Fibroblast of mammary gland (primary cell): Measurements from ENCODE around the gene CAPN15.
"Not testable (repeated sequence)": the region's sequence is repeated elsewhere in the genome, so short reads cannot be mapped to it uniquely, and the experiment has no call there.

Experiments used
- DNase-seq: peaks from one replicate; pipeline ENCODE4 v3.0.0-alpha.2; 2010; ENCODE audit warnings: low read depth
- H3K4me3 ChIP-seq: 2 replicates; pipeline ENCODE4 v1.5.1; 2011; ENCODE audit warnings: low read depth, mild to moderate bottlenecking, low read length, moderate library complexity; ENCODE audit not compliant: control insufficient read depth
- TF ChIP-seq, protein P1 (sequence below): conservative IDR thresholded peaks from 2 replicates; pipeline ENCODE4 v1.5.1; 2011; ENCODE audit warnings: low read depth, low read length, inconsistent platforms; ENCODE audit not compliant: control insufficient read depth, insufficient read depth

Gene CAPN15

DNA sequence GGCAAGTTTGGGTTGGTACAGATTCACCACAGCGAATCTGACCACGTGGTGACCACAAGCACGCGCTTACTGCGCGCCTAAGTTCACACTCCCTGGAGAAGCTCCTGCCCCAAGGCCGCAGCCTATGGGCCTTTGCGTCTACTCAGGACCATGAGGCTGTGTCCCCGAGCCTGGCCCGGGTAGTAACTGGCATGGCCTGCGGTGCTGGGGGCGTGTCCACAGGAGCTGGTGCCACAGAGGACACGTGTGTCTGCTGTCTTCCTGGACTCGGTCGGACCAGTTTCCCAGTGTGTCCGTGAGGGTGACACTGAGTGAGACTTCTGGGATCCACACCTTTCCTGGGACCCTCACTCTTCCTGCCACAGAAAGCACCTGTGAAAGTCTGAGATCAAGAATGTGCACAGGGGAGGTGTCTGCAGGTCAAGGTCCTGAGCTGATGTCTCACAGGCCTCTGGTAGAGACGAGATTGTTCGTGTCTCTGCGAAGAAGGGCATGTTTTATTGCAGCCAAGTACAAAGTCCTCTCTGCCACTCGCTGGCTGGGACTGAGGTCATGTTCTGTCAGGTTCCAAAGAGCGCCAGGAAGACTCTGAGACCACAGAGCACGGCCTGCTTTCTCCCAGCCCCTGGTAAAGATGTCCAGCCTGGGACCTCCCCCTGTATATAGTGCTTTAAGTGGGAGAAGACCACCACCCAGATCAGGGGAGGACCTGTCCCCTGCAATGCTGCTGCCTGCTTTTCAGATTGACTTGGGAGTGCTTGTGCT lies 25.2 kb upstream of the CAPN15 start:
- H3K4me3 ChIP-seq: no peak overlapping the region
- TF ChIP-seq, protein P1, sequence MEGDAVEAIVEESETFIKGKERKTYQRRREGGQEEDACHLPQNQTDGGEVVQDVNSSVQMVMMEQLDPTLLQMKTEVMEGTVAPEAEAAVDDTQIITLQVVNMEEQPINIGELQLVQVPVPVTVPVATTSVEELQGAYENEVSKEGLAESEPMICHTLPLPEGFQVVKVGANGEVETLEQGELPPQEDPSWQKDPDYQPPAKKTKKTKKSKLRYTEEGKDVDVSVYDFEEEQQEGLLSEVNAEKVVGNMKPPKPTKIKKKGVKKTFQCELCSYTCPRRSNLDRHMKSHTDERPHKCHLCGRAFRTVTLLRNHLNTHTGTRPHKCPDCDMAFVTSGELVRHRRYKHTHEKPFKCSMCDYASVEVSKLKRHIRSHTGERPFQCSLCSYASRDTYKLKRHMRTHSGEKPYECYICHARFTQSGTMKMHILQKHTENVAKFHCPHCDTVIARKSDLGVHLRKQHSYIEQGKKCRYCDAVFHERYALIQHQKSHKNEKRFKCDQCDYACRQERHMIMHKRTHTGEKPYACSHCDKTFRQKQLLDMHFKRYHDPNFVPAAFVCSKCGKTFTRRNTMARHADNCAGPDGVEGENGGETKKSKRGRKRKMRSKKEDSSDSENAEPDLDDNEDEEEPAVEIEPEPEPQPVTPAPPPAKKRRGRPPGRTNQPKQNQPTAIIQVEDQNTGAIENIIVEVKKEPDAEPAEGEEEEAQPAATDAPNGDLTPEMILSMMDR: no peak
- no peak for DNase-seq

DNA sequence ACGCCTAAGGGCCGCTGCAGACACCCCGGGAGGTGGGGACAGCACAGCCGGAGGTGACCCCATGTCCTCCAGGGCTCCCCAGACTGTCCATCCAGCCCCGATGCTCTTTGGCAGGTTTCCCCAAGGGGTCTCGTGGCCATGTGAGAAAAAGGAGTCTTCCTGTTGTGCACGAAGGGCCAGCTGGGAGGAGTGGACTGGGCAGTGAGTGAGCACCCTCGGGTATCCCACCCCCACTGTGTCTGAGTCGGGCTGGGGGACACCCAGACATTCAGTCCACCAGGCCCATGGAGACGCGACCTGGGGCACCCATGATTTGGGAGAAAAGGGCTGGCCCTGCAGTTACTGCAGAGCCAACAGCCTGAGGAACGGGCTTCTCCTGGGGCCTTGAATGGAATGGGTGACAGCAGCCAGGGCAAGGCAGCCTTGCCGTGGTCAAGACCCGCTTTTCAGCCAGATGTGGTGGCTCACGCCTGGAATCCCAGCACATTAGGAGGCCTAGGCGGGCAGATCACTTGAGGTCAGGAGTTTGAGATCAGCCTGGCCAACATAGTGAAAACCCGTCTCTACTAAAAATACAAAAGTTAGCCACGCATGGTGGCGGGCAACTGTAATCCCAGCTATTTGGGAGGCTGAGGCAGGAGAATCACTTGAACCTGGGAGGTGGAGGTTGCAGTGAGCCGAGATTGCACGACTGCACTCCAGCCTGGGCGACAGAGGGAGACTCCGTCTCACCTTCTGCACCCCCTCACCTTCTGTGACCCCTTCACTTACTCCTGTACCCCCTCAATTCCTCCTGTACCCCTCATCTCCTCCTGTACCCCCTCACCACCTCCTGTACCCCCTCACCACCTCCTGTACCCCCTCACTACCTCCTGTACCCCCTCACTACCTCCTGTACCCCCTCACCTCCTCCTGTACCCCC lies 24.1 kb upstream of the CAPN15 start:
- no peak for DNase-seq
- no peak overlapping the region for H3K4me3 ChIP-seq
- TF ChIP-seq, protein P1: no peak

DNA sequence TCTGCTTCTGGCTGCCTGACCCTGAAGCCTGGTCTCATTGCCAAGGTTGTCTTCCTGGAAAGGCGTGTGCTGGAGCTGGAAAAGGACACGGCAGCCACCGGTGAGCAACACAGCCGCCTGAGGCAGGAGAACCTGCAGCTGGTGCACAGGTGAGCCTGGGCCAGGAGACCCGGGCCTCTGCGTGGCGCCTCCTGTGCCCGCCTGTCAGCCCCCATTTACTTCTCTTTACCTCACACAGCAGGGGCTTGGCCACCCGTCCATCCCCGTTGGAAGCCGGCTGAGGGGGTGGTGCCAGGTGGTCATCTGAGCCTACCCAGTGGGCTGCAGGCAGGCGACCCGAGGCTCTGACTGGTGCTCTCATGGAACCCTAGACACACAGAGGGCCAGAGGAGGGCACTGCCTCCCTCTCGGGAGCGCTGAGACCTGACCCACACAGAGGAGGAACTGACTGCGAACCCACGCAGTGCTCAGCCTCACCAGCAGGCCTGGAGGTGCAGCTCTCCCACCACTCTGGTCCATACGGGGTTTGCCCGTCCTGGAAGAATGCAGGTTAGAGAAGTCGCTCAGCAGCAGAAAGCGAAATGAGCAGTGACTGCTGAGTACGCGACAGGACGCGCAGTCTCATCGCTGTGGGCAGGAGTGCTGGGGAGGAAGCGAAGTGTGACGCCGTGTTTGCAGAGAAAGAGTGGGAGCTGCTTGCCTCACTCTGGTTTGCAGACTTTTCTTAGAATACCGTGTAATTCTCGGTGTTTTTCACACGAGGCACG lies 21.9 kb upstream of the CAPN15 start:
- no peak for DNase-seq
- TF ChIP-seq, protein P1: no peak
- H3K4me3 ChIP-seq: no peak overlapping the region

DNA sequence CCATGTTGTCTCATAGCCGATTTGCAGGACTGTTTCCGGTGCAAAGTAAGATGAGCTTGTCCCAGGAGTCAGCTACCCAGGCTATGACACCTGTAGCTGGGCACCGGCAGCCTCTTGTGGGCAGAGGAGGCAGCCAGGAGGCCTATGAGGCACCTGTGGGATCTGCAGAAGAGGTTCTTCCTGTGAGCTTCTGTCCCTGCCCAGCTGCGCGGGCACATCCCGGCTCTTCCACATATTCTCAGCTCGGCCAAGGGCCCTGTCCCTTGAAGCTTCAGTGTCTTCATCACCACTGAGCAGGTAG lies 21.3 kb upstream of the CAPN15 start:
- TF ChIP-seq, protein P1: no peak
- DNase-seq: no peak
- no peak overlapping the region for H3K4me3 ChIP-seq

DNA sequence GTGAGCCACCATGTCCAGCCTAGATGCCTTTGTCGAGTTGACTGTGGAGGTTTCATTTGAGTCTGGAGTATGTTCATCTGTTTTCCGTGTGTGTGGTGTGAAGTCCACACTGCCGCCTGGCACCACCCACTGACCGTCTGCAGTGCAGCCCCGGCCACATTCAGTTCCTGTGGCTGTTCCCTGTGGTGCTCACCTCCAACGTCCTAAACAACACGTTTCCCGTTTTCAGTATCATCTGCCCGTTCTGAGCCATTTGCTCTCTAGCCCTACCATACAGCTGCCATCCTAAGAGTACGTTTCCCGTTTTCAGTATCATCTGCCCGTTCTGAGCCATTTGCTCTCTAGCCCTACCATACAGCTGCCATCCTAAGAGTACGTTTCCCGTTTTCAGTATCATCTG lies 20.0 kb upstream of the CAPN15 start:
- DNase-seq: not testable (repeated sequence)

DNA sequence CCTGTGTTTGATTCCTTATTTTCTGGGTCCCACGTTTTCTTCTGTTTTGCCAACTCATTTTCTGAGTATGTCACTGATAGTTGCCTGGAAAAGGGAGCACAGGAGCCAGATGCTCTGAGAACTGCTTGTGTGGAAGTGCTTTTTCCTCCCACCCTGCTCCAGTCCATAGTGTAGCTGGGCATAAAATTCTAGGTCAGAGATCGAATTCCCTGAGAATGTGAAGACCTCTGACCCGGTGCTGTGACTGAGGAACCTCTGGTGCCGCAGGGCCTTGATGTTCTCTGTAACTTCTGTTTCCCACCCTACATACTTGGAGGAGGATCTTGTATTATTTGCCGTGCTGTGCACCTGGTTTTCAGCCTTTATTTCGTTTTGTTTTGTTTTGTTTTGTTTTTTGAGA lies 19.5 kb upstream of the CAPN15 start:
- TF ChIP-seq, protein P1: no peak
- no peak overlapping the region for H3K4me3 ChIP-seq
- no peak for DNase-seq

More for the DNA sequence above, 20.0 kb upstream of the CAPN15 start:
- not testable (repeated sequence) for H3K4me3 ChIP-seq
